Right lobe of liver (tissue), 4 donors: ENCODE results near the gene MACO1.

ENCODE experiments used
- POLR2A ChIP-seq: fragments of 450-650 bp; IDR thresholded peaks from one replicate; pipeline ENCODE4 v1.6.1; 2017; ENCODE audit warnings: antibody characterized with exemption, mild to moderate bottlenecking
- TF ChIP-seq, protein P1 (sequence below), 4 donors: fragments of 200-600 bp in 3 of 4; fragments of 450-650 bp in 1 of 4; IDR thresholded peaks; one replicate each; pipeline versions ENCODE4 v1.5.1 to v1.8.0; 2016 to 2022; ENCODE audit warnings: antibody characterized with exemption in 4 of 4, mild to moderate bottlenecking in 2 of 4
- donor health status: DM: no; HTN: no; CAD: no.
- donor health status: DM: no; HTN: no; CAD: no.
- donor health status: DM: no; HTN: yes; CAD: no.

DNA sequence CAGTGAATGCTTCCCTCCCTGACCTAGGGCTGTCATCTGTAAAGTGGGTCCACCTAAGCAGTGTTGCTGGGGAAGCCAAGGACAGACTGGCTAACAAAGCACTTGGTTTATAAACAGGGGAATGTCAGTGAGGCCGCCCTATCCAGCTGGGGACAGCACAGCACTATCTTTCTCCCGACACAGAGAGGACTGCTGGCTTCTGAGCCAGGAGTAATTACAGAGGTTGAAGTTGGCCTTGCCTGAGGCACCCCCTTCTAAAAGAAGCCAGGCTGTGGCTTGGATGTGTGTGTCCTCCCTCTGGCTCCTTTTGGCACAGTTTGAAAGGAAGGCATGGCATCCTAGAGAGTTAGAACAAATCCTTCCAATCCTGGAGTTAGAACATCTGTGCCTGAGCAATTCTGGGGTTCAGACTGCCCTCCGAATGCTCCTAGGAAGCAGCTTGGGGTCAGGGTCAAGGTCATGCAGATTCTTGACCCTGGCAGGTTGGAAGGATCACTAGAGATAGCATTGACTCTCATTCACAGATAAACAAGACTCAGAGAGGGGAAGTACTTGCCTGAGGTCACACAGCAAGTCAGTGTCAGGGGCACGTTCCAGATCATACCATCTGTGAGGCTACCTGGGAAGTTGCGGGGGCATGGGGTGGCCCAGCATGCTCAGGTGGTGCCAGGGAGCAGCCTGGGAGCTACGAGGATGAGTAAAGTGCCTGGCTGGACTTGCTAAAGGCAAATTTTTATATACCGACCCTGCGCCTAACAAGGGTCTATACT lies 111.4 kb downstream of the MACO1 start:
- TF ChIP-seq, protein P1, sequence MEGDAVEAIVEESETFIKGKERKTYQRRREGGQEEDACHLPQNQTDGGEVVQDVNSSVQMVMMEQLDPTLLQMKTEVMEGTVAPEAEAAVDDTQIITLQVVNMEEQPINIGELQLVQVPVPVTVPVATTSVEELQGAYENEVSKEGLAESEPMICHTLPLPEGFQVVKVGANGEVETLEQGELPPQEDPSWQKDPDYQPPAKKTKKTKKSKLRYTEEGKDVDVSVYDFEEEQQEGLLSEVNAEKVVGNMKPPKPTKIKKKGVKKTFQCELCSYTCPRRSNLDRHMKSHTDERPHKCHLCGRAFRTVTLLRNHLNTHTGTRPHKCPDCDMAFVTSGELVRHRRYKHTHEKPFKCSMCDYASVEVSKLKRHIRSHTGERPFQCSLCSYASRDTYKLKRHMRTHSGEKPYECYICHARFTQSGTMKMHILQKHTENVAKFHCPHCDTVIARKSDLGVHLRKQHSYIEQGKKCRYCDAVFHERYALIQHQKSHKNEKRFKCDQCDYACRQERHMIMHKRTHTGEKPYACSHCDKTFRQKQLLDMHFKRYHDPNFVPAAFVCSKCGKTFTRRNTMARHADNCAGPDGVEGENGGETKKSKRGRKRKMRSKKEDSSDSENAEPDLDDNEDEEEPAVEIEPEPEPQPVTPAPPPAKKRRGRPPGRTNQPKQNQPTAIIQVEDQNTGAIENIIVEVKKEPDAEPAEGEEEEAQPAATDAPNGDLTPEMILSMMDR (IDR thresholded peaks at IDR 0.05), result no peak
- no peak for TF ChIP-seq POLR2A
